Measurements from ENCODE around the gene APH1B. TPM values are rescaled to one million over a fixed set of nuclear protein-coding genes. Genes with fewer than 3 reads are reported as not detected.

The APH1B gene
- total and polyA plus RNA-seq, 2 of the 4 experiments (the other 2 are of a cell fraction): 7.0 to 7.7 TPM

Other genes with a start within 250 kb of the APH1B start
- 661 and 997 TPM in 2 replicates for gene TPM1, start 234.9 kb upstream of the APH1B start, total RNA-seq (2012; rRNA removed)
- 1,566 and 1,623 TPM in 2 replicates for gene TPM1, start 234.9 kb upstream of the APH1B start, polyA plus RNA-seq (2012; rRNA removed)
- gene LACTB, start 155.7 kb upstream of the APH1B start, total RNA-seq (2012; rRNA removed): 12.9 and 41.7 TPM in 2 replicates
- gene LACTB, start 155.7 kb upstream of the APH1B start, polyA plus RNA-seq (2012; rRNA removed): 31.0 and 32.7 TPM in 2 replicates
- gene RPS27L, start 120.1 kb upstream of the APH1B start, total RNA-seq (2012; rRNA removed): 53.1 and 64.7 TPM in 2 replicates
- gene RPS27L, start 120.1 kb upstream of the APH1B start, polyA plus RNA-seq (2012; rRNA removed): 302 and 361 TPM in 2 replicates
- gene RAB8B, start 88.0 kb upstream of the APH1B start, total RNA-seq (2012; rRNA removed): 29.4 and 66.4 TPM in 2 replicates
- gene RAB8B, start 88.0 kb upstream of the APH1B start, polyA plus RNA-seq (2012; rRNA removed): 19.4 and 24.6 TPM in 2 replicates
- 33.7 and 36.4 TPM in 2 replicates for gene CA12, start 104.2 kb downstream of the APH1B start, total RNA-seq (2012; rRNA removed)
- 52.6 and 55.2 TPM in 2 replicates for gene CA12, start 104.2 kb downstream of the APH1B start, polyA plus RNA-seq (2012; rRNA removed)
- gene USP3, start 227.0 kb downstream of the APH1B start, total RNA-seq (2012; rRNA removed): 46.7 and 52.3 TPM in 2 replicates
- 13.7 and 17.3 TPM in 2 replicates for gene USP3, start 227.0 kb downstream of the APH1B start, polyA plus RNA-seq (2012; rRNA removed)

All from IMR-90 (cell line).